K562 (cell line): Measurements from ENCODE around the gene RILP. TPM values are rescaled to one million over a fixed set of nuclear protein-coding genes. Genes with fewer than 3 reads are reported as not detected.

Source experiments
- CHD4 ChIP-seq: fragments of 200-600 bp; sonication (generic); IDR thresholded peaks from 3 replicates; pipeline ENCODE4 v1.6.1; 2012; ENCODE audit warnings: low read depth, mild to moderate bottlenecking, mixed read lengths, low read length, inconsistent platforms; ENCODE audit not compliant: insufficient read depth, insufficient replicate concordance, poor library complexity, severe bottlenecking
- E2F3 ChIP-seq: fragments of 250-450 bp; sonication (Bioruptor Pico); IDR thresholded peaks from 2 replicates; pipeline ENCODE4 v1.4.0; 2020; ENCODE audit warnings: mild to moderate bottlenecking
- SOX6 ChIP-seq: fragments of 450-650 bp; IDR thresholded peaks from 2 replicates; pipeline ENCODE4 v1.6.1; 2014; ENCODE audit warnings: mild to moderate bottlenecking
- polyA plus RNA-seq, 8 experiments: library from polyadenylated mRNA; depleted of rRNA in 4 of 8; stranded (reverse) in 5 of 8; unstranded in 3 of 8; fragments of >200 nt; fragmentation: Nextera tagmentation in 2 of 8; fragmentation: Illumina TruSeq in 1 of 8; extraction: Ambion mirVana in 2 of 8; extraction: Trizol in 1 of 8; gene quantifications; 2 replicates each; pipeline versions ENCODE4 v1.2.1 to v1.2.3, GENCODE V29; 2011 to 2014; ENCODE audit warnings: inconsistent platforms in 1 of 8, missing spikeins in 1 of 8
- total RNA-seq, 7 experiments: library from RNA; depleted of rRNA in 6 of 7; stranded (reverse); fragments of >200 nt in 6 of 7; fragmentation: Illumina TruSeq in 2 of 7; extraction: Trizol in 2 of 7; gene quantifications; 2 replicates each; pipeline versions ENCODE4 v1.2.1 to v1.2.3, GENCODE V29; 2011 to 2021; ENCODE audit warnings: low replicate concordance in 1 of 7
- TF ChIP-seq, protein P1 (sequence below), 2 experiments: fragments of 150-350 bp in 1 of 2; IDR thresholded peaks; 2 replicates each; pipeline ENCODE4 v1.6.1; 2012 to 2016; ENCODE audit warnings: low read depth in 2 of 2, low read length in 2 of 2, mild to moderate bottlenecking in 1 of 2, moderate library complexity in 1 of 2
- TF ChIP-seq, protein P2 (sequence below), 2 experiments: fragments of 450-650 bp; conservative IDR thresholded peaks; 2 replicates each; pipeline ENCODE4 v1.6.1; 2017; ENCODE audit warnings: mild to moderate bottlenecking in 2 of 2, moderate library complexity in 2 of 2
- TF ChIP-seq, protein P3 (sequence below): sonication (generic); formaldehyde crosslinking; IDR thresholded peaks from 2 replicates; pipeline ENCODE4 v1.9.0; 2022; ENCODE audit warnings: mild to moderate bottlenecking, missing genetic modification reagents
- TF ChIP-seq, protein P4 (sequence below): fragments of 450-650 bp; IDR thresholded peaks from 2 replicates; pipeline ENCODE4 v1.6.1; 2018; ENCODE audit not compliant: partially characterized antibody

RILP gene
- total and polyA plus RNA-seq, 9 of the 15 experiments (the other 6 are each of a cell fraction or from before 2014, with no cell fraction given): 0.75 to 54.9 (median 27.8) TPM

GRCh38 chr17:1649844-1650501 lies at the start of gene RILP (continued):
- TF ChIP-seq, protein P1, sequence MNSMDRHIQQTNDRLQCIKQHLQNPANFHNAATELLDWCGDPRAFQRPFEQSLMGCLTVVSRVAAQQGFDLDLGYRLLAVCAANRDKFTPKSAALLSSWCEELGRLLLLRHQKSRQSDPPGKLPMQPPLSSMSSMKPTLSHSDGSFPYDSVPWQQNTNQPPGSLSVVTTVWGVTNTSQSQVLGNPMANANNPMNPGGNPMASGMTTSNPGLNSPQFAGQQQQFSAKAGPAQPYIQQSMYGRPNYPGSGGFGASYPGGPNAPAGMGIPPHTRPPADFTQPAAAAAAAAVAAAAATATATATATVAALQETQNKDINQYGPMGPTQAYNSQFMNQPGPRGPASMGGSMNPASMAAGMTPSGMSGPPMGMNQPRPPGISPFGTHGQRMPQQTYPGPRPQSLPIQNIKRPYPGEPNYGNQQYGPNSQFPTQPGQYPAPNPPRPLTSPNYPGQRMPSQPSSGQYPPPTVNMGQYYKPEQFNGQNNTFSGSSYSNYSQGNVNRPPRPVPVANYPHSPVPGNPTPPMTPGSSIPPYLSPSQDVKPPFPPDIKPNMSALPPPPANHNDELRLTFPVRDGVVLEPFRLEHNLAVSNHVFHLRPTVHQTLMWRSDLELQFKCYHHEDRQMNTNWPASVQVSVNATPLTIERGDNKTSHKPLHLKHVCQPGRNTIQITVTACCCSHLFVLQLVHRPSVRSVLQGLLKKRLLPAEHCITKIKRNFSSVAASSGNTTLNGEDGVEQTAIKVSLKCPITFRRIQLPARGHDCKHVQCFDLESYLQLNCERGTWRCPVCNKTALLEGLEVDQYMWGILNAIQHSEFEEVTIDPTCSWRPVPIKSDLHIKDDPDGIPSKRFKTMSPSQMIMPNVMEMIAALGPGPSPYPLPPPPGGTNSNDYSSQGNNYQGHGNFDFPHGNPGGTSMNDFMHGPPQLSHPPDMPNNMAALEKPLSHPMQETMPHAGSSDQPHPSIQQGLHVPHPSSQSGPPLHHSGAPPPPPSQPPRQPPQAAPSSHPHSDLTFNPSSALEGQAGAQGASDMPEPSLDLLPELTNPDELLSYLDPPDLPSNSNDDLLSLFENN (IDR thresholded peaks at IDR 0.05; ENCODE audit: low read depth in 2 of 2, low read length in 2 of 2): peak in 1 of 2 experiments; percentile 68; a peak in 2 of 4 replicates
- TF ChIP-seq, protein P2, sequence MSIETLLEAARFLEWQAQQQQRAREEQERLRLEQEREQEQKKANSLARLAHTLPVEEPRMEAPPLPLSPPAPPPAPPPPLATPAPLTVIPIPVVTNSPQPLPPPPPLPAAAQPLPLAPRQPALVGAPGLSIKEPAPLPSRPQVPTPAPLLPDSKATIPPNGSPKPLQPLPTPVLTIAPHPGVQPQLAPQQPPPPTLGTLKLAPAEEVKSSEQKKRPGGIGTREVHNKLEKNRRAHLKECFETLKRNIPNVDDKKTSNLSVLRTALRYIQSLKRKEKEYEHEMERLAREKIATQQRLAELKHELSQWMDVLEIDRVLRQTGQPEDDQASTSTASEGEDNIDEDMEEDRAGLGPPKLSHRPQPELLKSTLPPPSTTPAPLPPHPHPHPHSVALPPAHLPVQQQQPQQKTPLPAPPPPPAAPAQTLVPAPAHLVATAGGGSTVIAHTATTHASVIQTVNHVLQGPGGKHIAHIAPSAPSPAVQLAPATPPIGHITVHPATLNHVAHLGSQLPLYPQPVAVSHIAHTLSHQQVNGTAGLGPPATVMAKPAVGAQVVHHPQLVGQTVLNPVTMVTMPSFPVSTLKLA (conservative IDR thresholded peaks at IDR 0.05): peak in 1 of 2 experiments; percentile 58
- no peak for TF ChIP-seq E2F3 (CRISPR knock-in tag)
- TF ChIP-seq, protein P3, sequence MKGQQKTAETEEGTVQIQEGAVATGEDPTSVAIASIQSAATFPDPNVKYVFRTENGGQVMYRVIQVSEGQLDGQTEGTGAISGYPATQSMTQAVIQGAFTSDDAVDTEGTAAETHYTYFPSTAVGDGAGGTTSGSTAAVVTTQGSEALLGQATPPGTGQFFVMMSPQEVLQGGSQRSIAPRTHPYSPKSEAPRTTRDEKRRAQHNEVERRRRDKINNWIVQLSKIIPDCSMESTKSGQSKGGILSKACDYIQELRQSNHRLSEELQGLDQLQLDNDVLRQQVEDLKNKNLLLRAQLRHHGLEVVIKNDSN (CRISPR knock-in tag): peak; percentile 55
- TF ChIP-seq SOX6: peak; percentile 67
- TF ChIP-seq CHD4: no peak
- TF ChIP-seq, protein P4, sequence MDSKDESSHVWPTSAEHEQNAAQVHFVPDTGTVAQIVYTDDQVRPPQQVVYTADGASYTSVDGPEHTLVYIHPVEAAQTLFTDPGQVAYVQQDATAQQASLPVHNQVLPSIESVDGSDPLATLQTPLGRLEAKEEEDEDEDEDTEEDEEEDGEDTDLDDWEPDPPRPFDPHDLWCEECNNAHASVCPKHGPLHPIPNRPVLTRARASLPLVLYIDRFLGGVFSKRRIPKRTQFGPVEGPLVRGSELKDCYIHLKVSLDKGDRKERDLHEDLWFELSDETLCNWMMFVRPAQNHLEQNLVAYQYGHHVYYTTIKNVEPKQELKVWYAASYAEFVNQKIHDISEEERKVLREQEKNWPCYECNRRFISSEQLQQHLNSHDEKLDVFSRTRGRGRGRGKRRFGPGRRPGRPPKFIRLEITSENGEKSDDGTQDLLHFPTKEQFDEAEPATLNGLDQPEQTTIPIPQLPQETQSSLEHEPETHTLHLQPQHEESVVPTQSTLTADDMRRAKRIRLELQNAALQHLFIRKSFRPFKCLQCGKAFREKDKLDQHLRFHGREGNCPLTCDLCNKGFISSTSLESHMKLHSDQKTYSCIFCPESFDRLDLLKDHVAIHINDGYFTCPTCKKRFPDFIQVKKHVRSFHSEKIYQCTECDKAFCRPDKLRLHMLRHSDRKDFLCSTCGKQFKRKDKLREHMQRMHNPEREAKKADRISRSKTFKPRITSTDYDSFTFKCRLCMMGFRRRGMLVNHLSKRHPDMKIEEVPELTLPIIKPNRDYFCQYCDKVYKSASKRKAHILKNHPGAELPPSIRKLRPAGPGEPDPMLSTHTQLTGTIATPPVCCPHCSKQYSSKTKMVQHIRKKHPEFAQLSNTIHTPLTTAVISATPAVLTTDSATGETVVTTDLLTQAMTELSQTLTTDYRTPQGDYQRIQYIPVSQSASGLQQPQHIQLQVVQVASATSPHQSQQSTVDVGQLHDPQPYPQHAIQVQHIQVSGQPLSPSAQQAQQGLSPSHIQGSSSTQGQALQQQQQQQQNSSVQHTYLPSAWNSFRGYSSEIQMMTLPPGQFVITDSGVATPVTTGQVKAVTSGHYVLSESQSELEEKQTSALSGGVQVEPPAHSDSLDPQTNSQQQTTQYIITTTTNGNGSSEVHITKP: peak; percentile 61
